HG02588 (cell line): Measurements from ENCODE around the gene FGF4.

Experiments
- ATAC-seq: cut with Tn5 transposase; IDR thresholded peaks from one replicate; pipeline ENCODE4 v1.9.1; 2021; ENCODE audit warnings: mild to moderate bottlenecking, moderate library complexity; ENCODE audit not compliant: unreplicated experiment

The FGF4 gene, protein sequence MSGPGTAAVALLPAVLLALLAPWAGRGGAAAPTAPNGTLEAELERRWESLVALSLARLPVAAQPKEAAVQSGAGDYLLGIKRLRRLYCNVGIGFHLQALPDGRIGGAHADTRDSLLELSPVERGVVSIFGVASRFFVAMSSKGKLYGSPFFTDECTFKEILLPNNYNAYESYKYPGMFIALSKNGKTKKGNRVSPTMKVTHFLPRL

GRCh38 chr11:69775163-69775755 lies at the start of gene FGF4:
FGF4 (minus strand) TSS chr11:69775341; CDS start chr11:69775084, 257 bp downstream.
- no peak for ATAC-seq

DNA sequence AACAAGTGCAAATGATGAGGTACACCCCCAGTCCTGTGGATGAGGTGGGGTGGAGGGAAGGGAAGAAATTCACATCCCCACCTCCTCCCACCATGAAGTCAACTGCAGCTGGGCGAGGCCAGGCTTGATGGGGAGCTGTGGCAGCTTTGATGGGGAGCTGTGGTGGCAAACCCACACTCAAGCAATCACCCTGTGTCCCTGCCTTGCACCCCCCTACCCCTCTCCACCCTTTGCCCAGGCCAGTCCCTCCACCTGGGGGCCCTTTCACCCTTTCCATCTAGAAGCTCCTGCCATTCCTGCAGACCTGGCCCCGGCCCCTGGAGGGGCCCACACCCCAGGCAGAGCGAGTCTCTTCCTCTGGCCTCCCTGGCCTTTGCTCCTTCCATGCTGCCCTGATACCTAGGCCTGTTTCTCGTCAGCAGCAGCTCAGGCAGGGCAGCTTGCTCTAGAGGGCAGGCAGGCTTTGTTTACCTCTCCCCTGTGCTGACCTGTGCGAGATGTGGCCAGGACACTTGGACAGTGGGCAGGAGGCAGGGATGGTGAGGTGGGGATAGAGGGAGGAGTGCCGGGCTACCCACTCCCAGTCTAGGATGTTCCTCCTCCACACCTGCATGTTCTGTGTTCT lies 48.6 kb upstream of the FGF4 start:
- ATAC-seq = no peak

DNA sequence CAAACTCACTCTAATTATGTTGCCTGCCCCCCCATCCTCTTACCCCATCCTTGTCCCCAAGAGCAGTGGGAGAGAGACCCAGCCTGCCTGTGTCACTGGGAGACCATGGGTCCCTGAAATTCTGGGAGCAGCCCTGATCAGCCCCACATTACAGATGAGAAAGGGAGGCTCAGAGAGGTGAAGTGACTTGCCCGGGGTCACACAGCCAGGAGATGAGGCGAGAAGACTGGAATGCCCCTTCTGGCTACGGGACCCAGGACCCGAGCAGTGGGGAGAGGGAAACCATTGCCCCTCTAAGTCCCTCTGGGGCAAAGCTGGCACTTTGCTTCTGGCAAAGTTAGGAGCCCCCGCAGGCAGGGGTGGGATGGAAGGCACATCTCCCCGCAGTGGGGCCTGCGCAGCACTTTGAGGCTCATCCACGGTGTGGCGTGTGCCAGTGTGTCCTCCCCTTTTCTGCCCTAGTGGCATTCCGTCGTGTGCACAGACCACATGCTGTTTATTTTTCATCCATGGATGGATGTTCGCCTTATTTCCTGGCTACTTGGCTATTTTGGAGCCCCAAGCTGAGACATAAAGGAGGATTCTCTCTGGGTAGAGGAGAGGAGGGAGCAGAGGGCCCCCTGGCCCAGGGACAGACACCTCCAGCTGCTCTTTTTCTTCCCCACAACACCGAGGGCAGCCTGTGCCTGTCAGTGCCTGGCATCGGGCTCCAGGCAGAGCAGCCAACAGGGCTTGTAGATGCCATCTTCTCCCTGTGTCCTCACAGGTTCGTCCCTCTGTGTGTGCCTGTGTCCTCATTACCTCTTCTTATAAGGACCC lies 47.7 kb upstream of the FGF4 start:
- ATAC-seq = no peak

- ATAC-seq = no peak
Measured at GRCh38 chr11:69821511-69822040, 46.4 kb upstream of the FGF4 start.

DNA sequence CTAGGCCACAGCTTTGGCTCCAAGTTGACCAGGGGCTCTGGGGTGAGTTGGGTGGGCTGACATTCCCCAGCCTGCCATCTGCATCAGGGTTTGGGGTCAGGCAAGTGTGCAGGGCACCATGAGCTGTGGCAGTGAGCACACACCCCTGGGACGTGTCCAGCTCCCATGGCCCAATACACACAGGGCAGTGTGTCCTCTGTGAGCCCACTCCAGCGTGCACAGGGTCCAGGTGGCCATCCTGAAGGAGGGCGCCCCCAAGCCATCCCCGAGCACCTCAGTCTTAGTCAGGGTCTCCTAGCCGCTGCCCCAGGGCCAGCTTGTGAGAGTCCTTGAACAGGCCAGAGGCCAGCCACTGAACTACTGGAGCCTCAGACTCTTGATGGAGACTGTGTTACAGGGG lies 45.3 kb upstream of the FGF4 start:
- no peak for ATAC-seq

DNA sequence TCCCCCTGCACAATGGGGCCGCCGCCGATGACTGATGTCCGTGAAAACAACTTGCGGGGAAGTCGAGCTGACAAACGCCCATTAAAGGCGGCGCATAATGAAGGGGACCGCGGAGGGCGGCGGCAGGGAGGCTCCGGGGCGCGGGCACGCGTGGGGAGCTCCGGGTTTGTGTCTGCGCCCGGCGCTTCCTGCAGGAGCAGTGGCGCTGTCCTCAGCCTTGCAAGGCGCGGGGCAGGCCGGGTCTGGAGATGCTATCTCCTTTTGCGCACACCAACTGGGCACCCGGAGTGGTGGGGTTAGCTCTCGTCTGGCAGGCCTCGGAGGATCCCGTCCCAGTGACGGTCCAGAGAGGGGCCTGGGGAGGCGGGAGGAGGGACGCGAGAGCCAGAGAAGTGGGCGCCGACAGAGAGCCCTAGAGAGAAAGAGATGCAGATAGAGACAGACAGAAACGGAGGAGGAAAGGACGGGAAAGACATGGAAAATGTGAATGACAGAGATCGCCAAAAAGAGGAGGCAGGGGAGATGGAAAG lies 44.5 kb upstream of the FGF4 start:
- no peak for ATAC-seq

DNA sequence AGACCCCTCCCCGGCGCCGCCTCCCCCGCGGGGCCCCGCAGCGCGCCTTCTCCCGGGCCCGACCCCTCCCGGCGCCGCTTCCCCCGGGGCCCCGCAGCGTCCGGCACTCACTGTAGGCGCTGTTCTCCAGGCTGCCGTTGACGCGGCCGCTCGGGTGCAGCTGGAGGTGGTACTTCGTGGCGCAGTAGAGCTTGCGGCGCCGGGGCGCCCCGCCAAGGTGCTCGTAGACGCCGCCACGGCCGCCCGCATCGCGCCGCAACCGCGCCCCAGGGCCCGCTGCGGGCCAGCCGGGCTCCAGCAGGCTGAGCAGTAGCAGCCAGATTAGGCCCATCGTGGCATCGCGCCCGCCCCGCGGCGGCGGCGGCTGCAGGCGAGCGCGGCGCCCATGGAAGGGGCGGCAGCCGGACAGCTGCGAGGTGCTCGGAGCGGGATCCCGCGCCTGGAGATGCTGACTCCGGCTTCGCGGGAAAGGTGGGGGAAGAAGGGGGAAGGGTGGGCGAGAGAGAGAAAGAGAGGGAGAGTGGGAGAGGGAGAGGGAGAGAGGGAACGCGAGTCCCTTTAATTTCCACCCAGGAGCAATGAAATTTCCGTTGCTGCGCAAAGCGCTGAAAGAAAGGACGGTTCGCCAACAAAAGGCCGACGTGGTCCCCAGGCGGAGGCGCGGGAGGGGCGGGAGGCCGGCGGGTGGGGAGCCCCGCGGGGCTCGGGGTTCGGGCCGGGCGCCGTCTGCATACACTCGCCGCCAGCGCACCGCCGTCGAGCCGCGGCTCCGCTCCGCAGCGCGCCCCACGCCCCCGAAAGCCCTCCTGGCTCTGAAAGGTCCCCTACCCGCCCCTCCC lies 43.7 kb upstream of the FGF4 start, which contains the start of gene FGF3:
Gene FGF3 (minus strand): TSS at position 814 of the 839 bp plus-strand sequence. CDS start 483 bp downstream, at position 331.
- ATAC-seq = no peak

DNA sequence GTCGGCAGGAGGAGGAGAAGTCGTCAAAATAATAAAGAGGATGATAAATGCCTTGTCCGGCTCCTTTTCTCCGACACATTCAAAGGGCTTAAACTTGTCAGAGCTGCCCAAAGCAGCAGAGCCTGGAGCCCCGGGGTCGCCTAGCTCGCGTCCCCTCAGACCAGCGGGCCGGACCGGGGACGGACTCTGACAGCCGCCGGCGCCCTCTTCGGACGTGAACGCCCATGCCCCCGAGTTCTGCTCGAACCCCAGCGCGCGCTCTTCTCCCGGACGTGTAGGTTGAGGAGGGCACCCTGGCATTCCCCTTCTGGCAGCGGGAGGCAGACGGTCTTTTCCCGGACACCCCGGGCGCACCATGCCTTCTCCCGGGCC lies 43.1 kb upstream of the FGF4 start:
- ATAC-seq = no peak

- ATAC-seq = no peak
Measured at GRCh38 chr11:69817265-69818230, 42.4 kb upstream of the FGF4 start.

GRCh38 chr11:69816671-69817070 lies 41.5 kb upstream of the FGF4 start:
- ATAC-seq = no peak

GRCh38 chr11:69815973-69816372 lies 40.8 kb upstream of the FGF4 start:
- no peak for ATAC-seq

GRCh38 chr11:69814902-69815301 lies 39.8 kb upstream of the FGF4 start:
- no peak for ATAC-seq

- no peak for ATAC-seq
Measured at GRCh38 chr11:69814411-69814810, 39.3 kb upstream of the FGF4 start.

DNA sequence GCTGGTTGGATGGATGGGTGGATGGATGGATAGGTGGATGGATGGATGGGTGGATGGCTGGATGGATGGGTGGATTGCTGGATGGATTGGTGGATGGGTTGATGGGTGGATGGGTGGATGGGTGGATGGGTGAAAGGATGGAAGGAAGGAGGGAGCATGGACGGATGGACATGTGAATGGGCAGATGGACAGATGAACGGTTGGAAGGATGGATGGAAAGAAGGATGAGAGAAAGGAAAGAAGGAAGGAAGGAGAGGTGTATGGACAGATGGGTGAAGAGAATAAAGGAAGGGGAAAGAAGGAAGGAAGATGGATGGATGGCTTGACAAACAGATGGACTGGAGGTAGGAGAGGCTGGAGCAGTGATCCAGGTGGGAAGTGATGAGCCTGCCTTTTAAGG lies 38.7 kb upstream of the FGF4 start:
- ATAC-seq = no peak

DNA sequence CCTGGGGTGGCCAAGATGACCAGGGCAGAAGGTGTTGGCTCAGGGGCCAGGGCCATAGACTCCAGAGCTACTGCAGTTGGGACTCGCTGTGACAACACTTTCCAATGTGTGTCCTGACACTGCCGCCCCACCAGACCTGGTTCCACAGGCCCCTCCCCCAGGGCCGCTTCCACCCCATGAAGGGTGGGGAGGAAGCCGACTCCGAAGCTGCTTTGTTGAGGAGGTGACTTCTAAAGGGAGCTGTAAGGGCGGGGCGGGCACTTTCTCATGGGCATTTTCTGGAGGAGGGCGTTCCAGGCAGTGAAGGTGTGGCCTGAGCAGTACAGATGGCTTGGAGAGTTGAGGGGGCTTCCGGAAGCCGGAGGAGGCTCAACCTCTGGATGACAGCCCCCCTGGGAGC lies 37.8 kb upstream of the FGF4 start:
- ATAC-seq = no peak

GRCh38 chr11:69812256-69812655 lies 37.1 kb upstream of the FGF4 start:
- ATAC-seq = no peak

DNA sequence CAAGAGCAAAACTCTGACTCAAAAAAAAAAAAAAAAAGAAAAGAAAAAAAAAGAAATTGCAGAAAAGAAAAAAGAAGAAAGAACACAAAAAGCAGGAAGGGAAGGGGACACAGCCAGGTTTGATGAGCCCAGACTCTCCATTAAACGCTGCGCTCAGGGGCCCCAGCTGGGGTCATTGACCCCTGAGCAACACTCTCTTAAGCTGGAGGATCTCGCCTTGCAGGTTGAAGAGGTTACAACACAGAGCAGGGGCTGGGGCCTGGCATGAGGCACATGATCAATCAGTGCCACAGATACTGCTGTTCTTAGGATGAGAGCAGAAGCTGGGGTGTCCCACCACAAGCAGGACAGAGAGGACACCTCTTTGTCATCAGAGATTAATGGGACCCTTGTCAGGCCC lies 36.3 kb upstream of the FGF4 start:
- ATAC-seq = no peak

GRCh38 chr11:69810289-69811118 lies 35.4 kb upstream of the FGF4 start:
- ATAC-seq = no peak
